NCI-H510A (cell line): ENCODE data around the gene ATP8A2.

ENCODE experiments used
- DNase-seq: peaks from one replicate; lab custom pipeline; 2025; lab: John Stamatoyannopoulos, UW

The ATP8A2 gene

DNA sequence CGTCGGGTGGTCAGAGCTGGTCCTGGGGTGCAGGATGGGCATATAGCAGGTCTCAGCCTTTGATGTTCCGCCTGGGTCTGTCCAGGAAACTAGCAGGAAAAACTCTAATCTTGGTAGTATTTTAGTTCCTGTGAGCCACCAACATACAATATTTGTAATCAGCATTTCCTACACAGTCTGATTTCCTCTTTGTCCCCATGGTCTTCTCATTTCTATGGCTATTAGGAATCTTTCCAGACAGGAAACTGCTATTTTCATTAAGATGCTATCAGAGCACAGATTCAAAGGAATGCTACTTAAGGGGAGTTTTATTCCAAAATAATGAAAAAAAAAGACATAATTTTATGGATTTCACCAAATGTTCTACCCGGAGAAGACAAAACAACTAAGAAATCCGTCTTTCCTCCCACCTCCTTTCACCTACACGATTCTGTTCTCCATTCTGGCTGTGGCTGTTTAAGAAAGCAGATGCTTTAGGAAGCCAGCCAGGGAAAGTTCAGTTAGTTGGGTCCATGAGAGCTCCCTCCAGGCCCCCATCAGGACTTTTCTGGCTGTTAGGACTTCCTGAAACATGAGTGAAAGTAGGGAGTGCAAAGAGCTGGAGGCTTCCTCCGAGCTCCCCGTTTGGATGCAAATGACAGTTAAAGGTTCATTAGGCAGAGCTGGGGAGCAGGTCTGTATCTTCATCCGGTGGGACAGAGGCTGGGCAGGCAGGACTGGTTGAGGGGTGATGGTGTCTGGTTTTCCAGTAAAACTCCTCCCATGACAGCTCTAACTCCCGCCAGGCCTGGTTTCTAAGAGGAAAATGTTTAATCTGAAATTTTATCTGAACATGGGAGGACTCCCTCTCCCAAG, 643.7 kb downstream of the ATP8A2 start:
- DNase-seq: no peak

DNA sequence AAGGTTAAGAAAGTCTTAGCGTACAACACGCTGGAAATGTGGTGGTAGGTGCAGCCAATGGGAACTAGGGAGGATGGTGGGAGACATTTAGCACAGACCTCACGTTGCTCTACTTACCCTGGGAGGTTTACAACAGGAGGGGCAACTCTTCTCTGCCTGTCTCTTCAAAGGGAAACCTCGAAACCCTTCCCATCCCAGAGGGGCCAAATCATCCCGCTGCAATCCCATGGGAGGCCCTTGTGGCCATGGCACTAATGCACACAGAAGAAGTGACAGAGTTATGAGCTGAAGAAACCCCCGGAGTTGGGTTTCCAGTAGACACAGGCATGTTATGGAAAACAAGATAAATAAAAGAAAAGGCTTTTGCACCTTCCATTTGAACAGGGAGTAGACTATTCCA, 644.4 kb downstream of the ATP8A2 start:
- DNase-seq: no peak

DNA sequence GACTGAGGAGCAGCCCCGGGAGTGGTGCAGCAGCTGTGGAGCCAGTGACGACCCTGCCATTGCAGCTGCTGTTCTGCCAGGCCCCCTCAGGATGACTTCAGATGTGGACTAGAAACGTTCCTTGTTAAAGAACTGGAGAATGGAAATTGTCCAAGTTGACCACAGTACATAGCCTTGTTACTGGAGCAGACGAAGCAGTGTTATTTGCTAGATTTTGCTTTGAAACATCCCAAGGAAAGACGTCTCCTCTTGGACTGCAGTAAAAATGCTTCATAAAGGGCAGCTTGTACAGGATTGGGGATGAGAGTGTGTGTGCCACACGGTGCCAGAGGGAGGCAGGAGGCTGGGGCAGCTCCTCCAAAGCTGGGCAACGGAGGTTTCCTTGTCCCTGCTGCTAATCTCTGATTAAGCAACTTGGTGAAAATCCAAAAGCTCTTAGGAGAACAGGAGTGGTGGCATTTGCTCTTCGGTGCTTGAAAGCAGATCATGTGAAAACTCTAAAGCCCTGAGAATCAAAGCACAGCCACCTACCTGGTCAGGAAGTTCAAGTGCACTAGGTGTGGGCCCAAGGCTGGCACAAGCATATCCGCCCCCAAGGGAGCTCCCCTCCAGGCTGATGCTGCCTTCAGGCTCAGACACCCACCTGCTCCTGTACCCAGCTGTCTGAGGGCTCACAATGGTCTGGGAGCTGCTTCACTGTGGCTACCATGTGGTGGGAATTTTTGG, 645.6 kb downstream of the ATP8A2 start:
- no peak for DNase-seq

DNA sequence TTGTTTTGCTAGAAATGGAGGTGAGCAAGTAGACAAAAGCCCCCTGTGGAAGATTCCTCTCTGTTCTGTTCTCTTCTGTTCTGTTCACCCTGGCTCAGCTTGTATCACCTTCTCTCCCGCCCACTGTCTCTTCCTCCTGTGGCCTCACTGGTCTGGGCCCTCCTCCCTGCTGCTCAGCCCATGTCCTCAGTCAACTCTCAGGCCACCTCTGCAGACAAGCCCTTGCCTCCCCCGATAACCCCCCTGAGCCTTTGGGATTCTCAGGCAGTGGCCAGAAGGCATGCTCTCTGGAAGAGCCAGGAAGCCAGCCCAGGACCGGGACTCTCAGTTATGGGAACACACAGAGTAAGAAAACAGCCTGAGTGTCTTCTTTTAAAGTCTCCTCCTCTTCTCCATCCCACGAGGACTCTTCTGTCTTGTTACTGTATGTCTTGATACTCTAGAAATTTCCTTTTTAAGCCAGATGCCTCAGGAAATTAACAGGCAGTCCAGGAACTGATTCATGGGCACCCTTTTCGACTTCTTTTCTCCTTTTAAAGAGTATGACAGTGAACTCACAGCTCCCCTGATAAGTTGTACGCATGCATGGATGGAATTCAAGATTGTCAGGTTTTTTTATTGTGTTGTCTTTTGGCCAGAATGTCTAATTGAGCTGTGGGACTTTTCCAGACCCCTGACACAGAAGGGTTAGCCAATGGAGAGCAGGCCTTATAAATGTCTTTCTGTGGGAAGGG, 646.3 kb downstream of the ATP8A2 start:
- DNase-seq: no peak

DNA sequence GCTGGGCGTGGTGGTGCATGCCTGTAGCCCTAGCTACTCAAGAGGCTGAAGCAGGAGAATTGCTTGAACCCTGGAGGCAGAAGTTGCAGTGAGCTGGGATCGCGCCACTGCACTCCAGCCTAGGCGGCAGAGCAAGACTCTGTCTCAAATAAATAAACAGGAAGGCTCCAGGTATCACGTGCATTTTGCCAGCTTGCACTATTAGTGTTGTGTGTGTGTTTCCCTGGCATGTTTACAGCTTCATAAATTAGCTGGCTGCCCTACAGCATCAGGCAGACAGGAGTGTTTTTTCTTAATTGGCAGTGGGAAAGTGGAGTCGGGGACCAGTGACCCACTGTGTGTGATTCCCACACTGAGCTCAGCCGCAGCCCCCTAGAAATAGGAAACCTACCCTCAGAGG, 647.5 kb downstream of the ATP8A2 start:
- DNase-seq: no peak

DNA sequence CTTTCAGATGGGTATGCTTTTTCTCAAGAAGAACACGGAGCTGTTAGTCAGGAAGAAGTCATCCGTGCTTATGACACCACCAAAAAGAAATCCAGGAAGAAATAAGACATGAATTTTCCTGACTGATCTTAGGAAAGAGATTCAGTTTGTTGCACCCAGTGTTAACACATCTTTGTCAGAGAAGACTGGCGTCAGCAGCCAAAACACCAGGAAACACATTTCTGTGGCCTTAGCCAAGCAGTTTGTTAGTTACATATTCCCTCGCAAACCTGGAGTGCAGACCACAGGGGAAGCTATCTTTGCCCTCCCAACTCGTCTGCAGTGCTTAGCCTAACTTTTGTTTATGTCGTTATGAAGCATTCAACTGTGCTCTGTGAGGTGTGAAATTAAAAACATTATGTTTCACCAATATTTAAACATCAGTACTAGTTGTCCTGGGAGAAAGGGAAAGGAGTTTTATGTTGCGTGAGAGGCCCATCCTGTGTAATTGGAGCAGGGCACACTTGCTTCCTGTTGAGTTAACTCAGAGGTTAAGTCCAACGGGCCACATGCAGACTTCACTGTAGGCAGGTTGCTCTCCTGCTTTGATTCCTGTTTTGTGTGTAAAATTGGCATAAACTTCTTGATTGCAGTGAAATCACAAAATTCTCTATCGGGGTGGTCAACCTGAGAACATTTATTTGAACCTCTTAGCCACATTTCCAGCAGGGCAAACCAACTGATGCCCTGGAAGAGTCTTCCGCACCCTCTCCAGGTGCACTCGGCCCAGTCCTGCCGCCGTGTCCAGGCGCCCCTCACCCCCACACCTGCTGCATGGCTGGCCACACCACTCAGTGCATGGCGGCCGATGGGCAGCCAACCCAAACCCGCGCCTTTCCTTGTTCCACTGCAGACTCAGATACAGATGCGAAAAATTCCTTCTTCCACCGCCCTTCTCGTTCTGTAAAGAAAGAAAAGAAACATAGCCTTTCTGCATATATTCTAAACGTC, 648.4 kb downstream of the ATP8A2 start:
- DNase-seq: no peak

DNA sequence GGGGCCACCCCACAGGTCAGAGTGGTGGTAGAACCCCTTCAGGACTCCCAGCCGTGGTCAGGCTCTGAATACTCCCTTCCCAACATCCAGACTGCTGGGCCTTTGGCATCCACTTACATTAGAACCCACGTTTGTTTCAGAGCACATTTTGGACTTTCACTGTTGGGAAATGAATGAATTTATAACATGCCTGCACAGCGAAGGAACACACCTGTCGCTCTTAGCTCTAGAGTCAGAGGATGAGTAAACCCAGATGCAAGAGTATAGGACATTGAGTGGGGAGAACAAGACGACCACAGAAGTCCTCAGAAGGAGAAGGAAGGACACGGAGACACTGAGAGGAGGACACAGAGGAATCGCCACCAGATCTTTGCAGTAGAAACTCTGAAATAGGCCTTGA, 649.1 kb downstream of the ATP8A2 start:
- no peak for DNase-seq

DNA sequence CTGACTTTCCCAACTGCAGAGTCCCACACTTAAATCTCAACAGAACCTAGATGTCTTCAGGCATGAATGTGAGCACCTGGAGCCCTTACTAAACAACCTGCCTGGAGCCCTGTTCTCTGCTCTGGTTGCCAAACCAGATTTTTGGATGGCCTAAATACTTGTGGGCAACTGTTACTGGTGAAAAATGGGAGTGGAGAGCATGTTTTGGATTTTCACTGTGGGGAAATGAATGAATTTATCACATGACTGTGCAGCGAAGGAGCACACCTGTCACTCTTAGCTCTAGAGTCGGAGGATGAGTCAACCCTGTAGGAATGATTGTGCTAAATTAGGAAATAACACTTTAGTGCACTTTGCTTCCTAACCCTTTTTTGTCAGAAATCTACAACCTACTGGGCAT, 649.7 kb downstream of the ATP8A2 start:
- DNase-seq: no peak

DNA sequence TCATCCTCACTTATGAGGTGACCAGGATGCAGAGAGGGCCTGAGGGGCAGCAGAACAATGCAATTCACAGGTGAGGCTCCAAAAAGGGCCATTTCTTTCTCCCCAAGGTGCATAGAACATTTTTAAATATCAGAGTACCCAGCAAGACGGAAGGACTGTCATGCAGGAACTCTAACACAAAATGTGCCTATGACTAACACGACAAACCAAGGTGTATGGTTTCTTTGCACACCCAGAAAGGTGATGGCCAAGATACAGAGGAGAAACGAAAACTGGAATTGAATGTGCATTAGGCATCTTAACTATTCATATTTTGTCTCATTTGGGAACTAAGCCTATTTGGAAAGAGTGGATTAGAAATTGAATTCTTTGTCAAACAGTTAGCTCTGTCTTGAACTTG, 650.2 kb downstream of the ATP8A2 start:
- DNase-seq: no peak

DNA sequence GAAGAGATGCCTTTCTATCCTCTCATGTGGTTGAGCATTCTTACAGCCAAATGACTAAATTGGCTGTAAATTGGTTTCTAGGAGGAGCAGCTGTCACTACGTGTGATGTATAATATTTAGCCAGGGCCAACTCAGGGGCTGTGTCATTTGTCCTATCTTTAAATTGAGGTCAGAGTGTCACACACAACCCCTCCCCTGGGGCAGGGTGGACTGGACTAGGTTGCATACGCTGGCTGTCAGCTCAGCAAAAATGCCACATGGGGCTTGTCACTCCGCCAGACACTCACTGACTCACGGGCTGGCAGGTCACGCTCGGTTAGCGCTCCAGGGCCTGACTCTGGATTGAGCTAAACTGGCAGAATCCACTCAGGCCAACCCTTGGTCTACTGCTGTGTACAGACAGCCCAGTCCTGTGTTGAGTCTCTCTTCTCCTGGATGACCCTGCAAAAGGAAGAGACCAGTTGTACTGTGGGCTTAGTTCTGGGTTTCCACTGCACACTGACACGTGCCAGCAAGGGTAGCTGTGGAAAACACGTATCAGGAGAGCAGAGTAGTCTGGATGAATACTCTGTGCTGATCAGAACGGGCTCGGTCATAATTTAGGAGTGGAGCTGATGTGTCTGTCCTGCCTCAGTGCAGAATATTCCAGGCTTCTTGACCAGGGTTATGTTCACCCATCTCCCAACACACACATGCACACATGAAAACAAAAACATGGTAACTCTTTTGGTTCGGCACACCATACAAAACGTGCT, 650.9 kb downstream of the ATP8A2 start:
- DNase-seq: peak; percentile 65

DNA sequence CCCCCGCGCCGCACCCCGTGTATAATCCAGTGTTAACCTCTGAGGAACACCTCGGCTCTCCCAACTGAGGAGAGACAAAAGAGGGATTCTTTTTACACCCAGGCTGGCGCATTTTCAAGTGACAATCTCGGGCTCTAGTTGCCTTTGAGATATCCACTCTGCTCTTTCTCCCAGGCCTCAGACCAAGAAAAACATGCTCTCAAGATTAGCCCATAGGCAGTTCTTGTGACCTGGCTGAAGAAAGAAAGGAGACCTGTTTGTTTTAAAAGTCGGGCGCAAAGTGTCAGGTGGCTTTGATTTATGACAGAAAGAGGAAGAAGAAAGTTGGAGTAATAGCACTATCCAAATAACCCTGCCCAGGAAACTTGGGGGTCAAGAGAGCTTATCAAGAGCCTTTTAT, 652.8 kb downstream of the ATP8A2 start:
- DNase-seq: no peak

DNA sequence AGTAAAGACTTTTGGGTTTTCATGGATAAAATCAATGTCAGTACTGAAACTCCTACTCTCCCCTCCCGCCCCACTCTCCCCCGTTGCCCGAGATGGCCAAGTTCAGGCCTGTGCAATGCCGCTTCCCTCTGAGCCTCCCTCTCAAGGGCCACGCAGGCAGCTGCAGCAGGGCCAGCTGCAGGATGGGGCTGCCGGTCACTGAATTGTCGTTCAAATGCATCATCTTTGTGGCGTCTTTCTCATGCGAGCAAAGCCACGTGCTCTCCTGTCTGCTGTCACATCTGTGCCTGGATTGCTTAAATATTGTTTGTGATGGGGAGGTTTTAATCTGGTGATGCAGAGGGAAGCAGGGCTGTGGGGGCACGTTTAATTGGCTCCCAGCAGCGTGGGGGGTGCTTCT, 653.4 kb downstream of the ATP8A2 start:
- peak; percentile 25 for DNase-seq

DNA sequence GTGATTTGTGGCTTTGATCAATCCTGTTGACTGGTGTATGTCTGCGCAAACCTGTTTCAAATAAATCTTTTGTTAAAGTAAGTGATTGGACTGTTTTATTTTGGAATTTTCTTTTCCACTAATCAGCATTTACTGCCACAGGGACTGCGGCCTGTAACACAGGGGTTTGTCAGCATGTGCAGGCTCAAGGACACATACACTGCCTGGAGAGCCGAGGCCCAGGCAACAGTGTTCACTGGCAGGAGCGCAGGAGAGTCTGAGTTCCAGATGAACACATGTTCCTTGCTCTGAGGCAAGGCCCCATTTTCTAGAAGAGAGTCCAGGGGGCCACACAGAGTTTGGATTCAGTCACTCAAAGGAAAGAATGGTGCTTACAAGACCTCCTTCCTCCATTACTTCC, 654.0 kb downstream of the ATP8A2 start:
- DNase-seq: no peak

DNA sequence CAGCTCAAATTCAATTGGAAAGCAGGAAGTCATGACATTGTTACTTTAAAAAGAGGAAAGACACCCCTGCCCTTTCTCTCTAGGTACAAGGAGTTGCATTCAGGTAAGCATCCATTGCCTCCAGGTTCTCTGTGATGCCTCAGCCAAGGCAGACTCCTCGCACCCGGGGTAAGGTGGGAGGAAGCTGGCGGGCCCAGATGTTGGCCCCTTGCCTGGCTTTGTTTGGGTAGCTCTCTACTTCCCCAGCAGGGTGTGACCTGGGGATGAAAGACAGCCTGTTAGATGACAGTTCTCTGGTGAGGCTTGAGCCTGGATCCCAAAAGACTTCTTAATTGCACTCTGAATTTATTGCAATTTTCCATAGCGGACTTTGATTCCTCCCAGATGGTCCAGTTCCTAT, 654.4 kb downstream of the ATP8A2 start:
- no peak for DNase-seq

DNA sequence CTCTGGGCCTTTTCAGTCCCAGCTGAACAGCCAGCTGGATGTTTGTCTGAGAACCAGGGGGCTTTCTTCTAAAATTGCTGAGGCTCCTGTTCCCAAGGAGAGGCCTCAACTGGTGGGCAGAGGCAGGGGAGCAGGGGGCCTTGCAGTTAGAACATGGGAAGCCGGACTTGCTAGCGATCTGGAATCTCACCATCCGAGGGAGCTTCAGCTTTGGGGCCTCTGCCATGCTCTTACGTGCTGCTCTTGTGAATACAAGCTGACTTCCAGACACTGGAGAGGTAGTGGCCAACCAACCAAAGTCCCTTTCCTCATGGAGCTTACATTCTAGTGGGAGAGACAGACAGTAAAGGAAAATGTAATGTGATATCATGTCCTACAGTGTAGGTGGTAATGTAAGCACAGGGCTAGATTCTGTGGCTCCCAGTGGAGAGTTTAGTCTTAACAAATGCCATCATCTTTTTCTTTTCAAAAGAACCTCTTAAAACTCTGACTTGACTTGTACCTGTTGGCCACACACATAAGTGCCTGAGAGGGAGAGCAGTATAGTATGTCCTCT, 657.9 kb downstream of the ATP8A2 start:
- DNase-seq: no peak

DNA sequence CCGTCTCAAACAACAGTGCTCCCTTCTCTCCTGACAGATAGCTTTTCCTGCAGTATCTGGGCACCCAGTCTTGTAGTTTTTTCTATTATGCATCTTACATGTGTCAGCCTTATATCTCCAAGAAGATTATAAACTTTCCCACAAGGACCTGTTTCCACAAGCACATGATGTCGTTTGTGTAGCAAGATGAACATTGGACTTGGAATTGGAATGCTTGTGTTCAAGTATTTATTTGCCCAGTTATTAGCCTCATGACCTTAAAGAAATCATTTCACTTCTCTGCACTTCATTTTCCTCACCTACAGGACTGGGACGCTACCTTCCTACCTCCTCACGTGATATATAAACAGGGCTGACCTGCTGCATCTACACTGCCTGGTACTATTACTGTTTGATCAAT, 658.6 kb downstream of the ATP8A2 start:
- DNase-seq: no peak

DNA sequence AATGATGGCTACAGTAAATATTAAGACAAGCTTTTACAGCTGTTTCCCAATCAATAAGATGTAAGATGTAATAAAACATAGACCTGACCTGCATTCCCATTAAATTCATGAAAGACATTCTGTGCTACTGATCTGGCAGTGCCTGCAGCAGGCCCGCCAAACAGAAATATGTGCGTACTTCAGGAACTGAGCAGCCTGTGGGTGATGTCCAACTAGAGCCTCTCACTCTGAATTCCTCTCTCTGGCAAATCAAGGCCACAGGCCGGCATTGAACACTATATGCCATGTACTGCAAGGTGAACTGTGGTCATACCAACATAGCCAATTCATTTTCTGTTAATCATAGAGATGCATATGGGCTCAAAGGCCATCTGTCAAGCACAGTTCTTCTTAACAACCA, 662.2 kb downstream of the ATP8A2 start:
- DNase-seq: no peak

DNA sequence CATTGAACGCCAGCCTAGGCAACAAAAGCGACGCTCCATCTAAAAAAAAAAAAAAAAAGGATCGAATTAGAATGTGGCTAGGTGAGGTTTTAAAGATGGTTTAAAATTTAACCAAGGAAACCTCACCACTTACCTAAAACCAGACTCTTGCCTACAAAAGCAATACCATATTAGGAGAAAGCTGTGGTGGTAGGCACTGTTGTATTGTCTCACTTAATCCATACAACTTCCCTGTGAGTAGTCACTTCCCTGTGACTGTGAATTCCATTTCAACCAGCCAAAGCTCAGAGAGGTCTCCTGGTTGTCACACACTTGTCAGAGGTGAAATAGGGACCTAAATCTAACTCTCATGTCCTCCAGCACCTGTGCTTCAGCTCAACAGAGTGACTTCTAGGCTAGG, 664.6 kb downstream of the ATP8A2 start:
- DNase-seq: no peak

DNA sequence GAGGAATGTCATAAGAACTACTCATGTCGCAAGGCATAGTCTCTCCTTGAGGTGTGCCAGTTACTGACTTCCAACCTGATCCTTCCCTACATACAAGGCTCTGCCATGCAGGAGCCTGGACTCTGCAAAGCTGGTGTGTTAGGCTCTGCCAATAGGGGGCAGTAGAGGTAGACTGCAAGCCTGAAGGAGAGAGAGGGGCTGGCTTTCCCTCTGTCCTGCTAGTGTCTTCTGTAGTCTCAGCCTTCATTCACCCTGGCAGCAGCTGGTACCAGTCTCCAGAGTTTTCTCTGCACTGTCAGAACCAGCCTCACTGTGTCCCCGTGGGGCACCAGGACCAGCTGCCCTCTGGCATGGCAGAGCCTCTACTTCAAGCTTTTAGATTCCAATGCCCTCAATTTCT, 665.5 kb downstream of the ATP8A2 start:
- DNase-seq: no peak

DNA sequence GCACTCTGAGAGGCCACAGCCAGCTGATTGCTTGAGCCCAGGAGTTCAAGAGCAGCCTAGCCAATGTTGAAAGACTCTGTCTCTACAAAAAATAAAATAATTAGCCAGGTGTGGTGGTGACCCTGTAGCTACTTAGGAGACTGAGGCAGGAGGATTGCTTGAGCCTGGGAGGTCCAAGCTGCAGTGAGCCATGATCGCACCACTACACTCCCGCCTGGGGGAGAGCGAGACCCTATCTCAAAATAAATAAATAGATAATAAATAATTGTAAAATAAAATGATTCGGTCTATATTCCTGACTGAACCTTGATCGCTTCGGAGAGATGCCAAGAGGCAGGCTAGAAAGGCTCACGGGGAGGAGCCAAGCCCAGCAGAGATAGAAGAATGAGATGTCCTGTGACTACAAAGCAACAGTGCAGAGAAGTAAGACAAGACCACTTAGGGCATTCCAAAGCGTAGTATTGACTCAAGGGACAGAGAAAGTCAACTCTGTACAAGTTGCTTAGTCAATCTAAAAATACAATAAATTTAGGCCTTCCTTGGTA, 667.2 kb downstream of the ATP8A2 start:
- no peak for DNase-seq
